Activated CD4-positive, alpha-beta T cell treated with anti-CD3 and anti-CD28 coated beads, Interleukin-2, amount 10 ng/mL, durations not matched to agents 7 days and 5 days (primary cell): ENCODE data around the gene LY6G6F. TPM values are rescaled to one million over a fixed set of nuclear protein-coding genes. Genes with fewer than 3 reads are reported as not detected.
A peak's percentile ranks its signal among the peaks of the same experiment; 100 is the strongest.

ENCODE experiments used
- CTCF ChIA-PET: fragments of 350-600 bp; sonication (Branson Sonifier 250); formaldehyde crosslinking; loops from one replicate; lab custom pipeline; 2021; ENCODE audit warnings: antibody characterized with exemption; lab: Charles Lee
- POLR2A ChIA-PET: fragments of 350-600 bp; sonication (Branson Sonifier 250); formaldehyde crosslinking; loops from one replicate; lab custom pipeline; 2021; ENCODE audit warnings: antibody characterized with exemption; lab: Charles Lee
- DNase-seq: peaks from one replicate; pipeline ENCODE4 v3.0.0-alpha.2; 2020
- H3K27ac Mint-ChIP-seq: one replicate; pipeline ENCODE4 v1.8.0; 2021; ENCODE audit warnings: mild to moderate bottlenecking, moderate library complexity, mixed read lengths
- H3K27me3 Mint-ChIP-seq: one replicate; pipeline ENCODE4 v1.8.0; 2021; ENCODE audit warnings: mixed read lengths
- H3K36me3 Mint-ChIP-seq: one replicate; pipeline ENCODE4 v1.8.0; 2021; ENCODE audit warnings: low read depth, mixed read lengths
- H3K4me1 Mint-ChIP-seq: one replicate; pipeline ENCODE4 v1.8.0; 2021; ENCODE audit warnings: mixed read lengths
- H3K4me3 Mint-ChIP-seq: one replicate; pipeline ENCODE4 v1.8.0; 2021; ENCODE audit warnings: mild to moderate bottlenecking, moderate library complexity, mixed read lengths
- H3K9me3 Mint-ChIP-seq: one replicate; pipeline ENCODE4 v1.8.0; 2021; ENCODE audit warnings: mixed read lengths
- total RNA-seq, 2 experiments: library from RNA; stranded (reverse); gene quantifications; one replicate each; pipeline ENCODE4 v1.2.3, GENCODE V29; 2021

Gene LY6G6F, protein sequence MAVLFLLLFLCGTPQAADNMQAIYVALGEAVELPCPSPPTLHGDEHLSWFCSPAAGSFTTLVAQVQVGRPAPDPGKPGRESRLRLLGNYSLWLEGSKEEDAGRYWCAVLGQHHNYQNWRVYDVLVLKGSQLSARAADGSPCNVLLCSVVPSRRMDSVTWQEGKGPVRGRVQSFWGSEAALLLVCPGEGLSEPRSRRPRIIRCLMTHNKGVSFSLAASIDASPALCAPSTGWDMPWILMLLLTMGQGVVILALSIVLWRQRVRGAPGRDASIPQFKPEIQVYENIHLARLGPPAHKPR
- total RNA-seq: not detected

DNA sequence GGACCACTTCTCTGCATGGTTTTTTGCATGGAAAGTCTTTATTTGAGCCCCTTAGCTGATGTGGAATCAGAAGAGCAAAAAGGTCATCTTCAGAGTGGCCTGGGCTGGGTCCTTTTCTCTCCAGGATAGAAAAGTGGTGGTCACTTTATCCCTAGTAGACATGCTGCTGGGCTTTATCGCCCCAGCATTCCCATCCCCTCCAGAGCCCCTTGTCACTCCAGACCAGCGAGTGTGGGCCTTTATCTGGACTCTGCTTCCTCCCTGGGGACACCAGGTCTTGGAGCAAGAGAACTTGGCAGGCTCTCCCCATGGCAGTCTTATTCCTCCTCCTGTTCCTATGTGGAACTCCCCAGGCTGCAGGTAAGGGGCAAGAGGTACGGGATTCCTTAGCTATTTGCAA is at the start of gene LY6G6F:
TSS of gene LY6G6F (plus strand) at position 268 of the 400 bp plus-strand sequence. CDS start at position 309, 41 bp downstream.
- Mint-ChIP-seq H3K4me1 (peaks cover 28% of the 10 kb centered on the region), H3K36me3 (peaks cover 7% of the 10 kb centered on the region), H3K4me3 (no peak within 1 kb of the TSS), H3K27ac (no peak within 1 kb of the TSS), H3K27me3 (no peaks in the 10 kb centered on the region), H3K9me3 (no peaks in the 10 kb centered on the region)
- ChIA-PET CTCF (interaction anchor here (0.6 kb wide), 1 partner anchor 194 kb away, joined by 3 read pairs; no protein-coding TSS in a partner anchor), POLR2A (no interaction called here)
- no peak for DNase-seq

DNA sequence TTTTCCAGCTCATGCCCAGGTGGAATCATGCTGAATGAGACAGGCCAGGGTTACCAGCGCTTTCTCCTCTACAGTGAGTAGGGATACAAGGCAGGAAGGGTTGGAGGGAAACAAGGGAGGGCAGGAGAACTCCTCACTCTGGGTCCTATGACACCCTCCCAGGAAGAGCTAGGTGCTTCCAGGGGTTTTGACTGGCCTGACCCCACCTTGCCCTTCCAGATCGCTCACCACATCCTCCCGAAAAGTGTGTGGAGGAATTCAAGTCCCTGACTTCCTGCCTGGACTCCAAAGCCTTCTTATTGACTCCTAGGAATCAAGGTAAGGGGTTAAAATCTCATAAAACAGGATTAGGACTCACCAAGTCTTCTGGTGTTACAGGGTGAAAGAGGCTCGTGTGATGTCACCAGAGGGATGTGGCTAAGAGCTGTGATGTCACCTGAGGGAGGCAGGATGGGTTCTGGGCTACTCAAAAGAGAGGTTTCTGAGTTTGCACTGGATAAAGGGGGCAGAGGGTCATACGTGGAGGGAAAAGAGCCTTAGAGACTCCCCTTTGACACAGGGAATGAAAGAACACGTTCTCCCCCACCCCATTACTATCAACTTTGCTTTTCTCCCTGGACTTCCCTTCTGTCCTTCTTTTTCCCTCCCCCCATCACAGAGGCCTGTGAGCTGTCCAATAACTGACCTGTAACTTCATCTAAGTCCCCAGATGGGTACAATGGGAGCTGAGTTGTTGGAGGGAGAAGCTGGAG is 49.1 kb upstream of the LY6G6F start:
- Mint-ChIP-seq H3K27ac (peak overlapping the region; percentile 61), H3K9me3 (no peaks in the 10 kb centered on the region), H3K27me3 (no peaks in the 10 kb centered on the region), H3K4me3 (peak overlapping the region; percentile 31), H3K36me3 (peaks cover 55% of the 10 kb centered on the region), H3K4me1 (peaks cover 70% of the 10 kb centered on the region)
- ChIA-PET POLR2A (interaction anchor here (0.6 to 0.7 kb wide), 2 partner anchors 59 to 181 kb away, joined by 3 to 5 read pairs; no protein-coding TSS in a partner anchor), CTCF (interaction anchor here (0.8 to 1.6 kb wide), 5 partner anchors 16 to 173 kb away, joined by 3 to 6 read pairs (median 4); no protein-coding TSS in a partner anchor)
- peak; percentile 45 for DNase-seq

DNA sequence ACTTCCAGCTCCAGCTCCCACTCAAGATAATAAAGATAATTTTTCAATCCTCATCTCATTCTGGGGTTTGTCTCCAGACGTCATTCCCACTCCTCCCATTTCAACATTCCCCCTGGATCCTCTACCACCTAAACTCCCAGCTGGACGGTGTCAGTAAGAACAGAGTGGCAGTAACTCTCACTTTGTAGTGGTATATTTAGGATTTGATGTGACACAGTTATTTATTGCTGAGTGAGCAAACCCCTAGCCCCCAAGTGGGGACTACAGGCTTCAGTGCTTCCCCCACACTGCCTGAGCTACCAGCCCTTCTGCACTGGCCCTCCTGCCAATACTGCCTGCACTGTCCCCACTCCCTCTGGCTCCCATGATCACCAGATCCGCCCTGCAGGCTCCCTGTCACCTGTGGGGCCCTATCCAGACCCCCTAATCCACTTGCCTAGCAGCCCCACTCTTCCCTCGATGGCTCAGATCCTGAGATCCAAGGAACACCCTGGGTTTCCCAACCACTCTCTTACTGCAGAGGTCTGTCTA is 48.4 kb upstream of the LY6G6F start:
- peaks cover 56% of the 10 kb centered on the region for H3K36me3 Mint-ChIP-seq
- H3K4me3 Mint-ChIP-seq: peak overlapping the region; percentile 93
- H3K4me1 Mint-ChIP-seq: peaks cover 70% of the 10 kb centered on the region
- POLR2A ChIA-PET: interaction anchor here (0.7 kb wide), 1 partner anchor 60 kb away, joined by 5 read pairs; no protein-coding TSS in a partner anchor
- no peaks in the 10 kb centered on the region for H3K27me3 Mint-ChIP-seq
- no peaks in the 10 kb centered on the region for H3K9me3 Mint-ChIP-seq
- no peak for DNase-seq
- CTCF ChIA-PET: interaction anchor here (0.8 to 1.6 kb wide), 4 partner anchors 16 to 111 kb away, joined by 3 to 6 read pairs (median 4); no protein-coding TSS in a partner anchor
- peak overlapping the region; percentile 81 for H3K27ac Mint-ChIP-seq

DNA sequence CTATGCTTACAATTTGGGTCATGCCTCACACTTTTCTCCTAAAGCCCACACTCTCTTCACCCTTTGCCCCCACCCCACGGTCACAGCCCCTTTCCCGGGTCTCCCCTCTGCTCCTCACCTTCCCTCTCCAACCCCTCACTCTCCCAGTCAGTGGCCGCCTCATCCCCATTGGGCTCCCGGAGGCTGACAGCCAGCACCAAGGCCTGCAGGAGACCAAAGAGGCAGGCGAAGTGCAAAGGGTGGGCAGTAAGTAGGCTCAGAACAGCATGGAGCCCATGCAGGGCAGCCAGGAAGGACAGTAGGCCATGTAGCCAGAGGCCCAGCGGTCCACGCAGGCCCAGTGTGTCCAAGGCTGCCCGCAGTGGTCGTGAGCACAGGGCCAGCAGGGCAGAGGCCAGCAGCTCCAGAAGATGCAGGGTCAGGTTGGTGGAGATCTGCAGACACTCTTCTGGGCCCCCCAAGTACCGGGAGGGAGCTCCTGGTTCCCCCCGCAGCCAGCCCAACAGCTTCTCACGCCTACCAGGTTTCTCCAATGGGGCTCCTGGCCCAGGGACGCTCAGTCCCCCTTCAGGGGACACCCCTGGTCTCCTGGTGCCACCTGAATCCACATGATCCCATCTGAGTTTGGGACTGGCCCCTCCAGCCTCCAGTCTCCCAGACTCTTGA is 47.5 kb upstream of the LY6G6F start:
- H3K27ac Mint-ChIP-seq: peak overlapping the region; percentile 87
- peaks cover 74% of the 10 kb centered on the region for H3K4me1 Mint-ChIP-seq
- H3K9me3 Mint-ChIP-seq: no peaks in the 10 kb centered on the region
- no peaks in the 10 kb centered on the region for H3K27me3 Mint-ChIP-seq
- POLR2A ChIA-PET: no interaction called here
- H3K36me3 Mint-ChIP-seq: peaks cover 65% of the 10 kb centered on the region
- no peak for DNase-seq
- CTCF ChIA-PET: interaction anchor here (0.9 kb wide), 2 partner anchors 9 to 116 kb away, joined by 3 to 4 read pairs; partner anchors contain the start of gene DDX39B
- peak overlapping the region; percentile 93 for H3K4me3 Mint-ChIP-seq

DNA sequence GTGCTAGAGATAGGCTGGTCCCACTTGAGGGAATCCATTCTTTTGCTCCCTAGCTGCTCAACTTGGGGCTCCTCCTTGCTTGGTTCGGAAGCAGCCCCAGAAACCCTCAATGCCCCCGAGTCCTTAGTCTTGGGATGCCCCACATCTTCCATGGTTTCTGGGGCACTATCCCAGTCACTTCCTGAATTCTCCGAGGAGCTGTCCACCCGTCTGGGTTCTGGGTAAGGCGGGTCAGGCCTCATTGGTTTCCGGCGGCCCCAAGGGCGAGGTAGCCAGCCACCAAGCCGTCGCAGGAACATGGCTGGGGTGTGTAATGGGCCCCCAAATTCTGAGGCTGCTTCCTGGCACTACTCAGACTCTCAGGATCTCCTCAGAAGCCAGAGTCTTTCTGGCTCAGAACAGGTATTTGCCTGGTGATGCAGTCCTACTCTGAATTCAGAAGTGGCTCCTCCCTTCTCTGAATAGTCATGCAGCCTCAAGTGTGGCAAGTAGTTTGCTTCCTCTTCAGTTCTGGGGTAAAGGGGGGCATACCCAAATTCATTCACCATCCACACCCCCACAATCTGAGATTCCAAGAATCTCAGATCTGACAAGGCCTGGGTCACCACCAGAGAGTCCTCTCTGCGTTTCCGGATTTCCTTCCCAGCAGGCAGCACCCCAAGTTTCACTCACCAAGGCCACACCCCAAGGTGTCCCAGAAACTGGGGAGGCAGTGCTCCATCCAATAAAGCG is 46.9 kb upstream of the LY6G6F start:
- DNase-seq: peak; percentile 52
- ChIA-PET CTCF (interaction anchor here (0.9 to 1.7 kb wide), 5 partner anchors 9 to 117 kb away, joined by 3 to 4 read pairs (median 3); partner anchors contain the start of genes DDX39B and MSH5), POLR2A (interaction anchor here (0.6 to 0.8 kb wide), 3 partner anchors 8 to 138 kb away, joined by 3 read pairs; partner anchors contain the start of gene LY6G5B)
- H3K4me1 Mint-ChIP-seq: peaks cover 79% of the 10 kb centered on the region
- H3K36me3 Mint-ChIP-seq: peaks cover 72% of the 10 kb centered on the region
- H3K4me3 Mint-ChIP-seq: peak overlapping the region; percentile 93
- no peaks in the 10 kb centered on the region for H3K27me3 Mint-ChIP-seq
- peak overlapping the region; percentile 87 for H3K27ac Mint-ChIP-seq
- H3K9me3 Mint-ChIP-seq: no peaks in the 10 kb centered on the region

DNA sequence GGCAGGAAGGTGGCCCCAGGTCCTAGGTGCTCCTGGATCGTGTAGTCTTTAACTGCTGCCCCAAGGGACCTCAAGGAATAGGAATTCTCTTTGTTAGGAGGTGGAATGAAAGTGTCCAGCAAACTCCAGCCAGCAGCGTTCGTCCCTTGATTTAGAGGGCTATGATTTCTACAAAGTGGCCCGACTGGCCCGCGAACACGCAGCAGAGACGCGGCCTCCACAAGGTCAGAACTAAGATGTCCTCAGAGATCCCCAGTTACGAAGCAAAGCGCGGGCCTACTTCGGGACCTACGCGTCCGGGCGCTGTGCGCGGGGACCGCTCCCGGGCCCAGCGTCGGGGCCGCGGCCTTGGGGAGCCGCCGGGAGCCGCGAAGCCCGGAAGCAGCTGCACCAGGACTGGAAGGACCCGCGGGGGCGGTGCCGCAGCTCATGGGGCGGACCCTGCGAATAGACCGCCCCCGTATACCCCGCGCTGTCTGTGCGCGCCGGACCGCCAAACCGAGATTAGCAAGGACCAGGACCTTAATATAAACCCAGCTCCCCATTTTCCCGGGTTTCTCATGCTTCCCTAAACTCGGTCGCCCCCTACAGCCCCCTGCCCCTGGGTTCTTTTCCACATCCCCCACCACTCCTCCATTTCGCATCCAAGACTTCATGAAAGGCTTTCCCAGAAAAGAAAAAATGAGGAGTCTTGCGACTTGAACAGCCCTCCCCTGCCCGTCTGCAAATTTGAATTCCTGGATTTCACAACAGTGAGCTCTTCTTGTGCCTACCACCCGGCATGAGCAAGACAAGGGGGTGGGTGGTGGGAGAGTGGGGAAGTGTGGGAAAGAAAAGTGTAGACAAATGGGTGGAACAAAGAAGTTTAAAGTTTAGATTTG is 46.0 kb upstream of the LY6G6F start, which contains the start of gene C6orf47:
TSS of gene C6orf47 (minus strand) at position 398 of the 881 bp plus-strand sequence. CDS start 831 bp downstream, outside the sequence.
- H3K4me1 Mint-ChIP-seq: peaks cover 75% of the 10 kb centered on the region
- H3K9me3 Mint-ChIP-seq: no peaks in the 10 kb centered on the region
- H3K27me3 Mint-ChIP-seq: no peaks in the 10 kb centered on the region

DNA sequence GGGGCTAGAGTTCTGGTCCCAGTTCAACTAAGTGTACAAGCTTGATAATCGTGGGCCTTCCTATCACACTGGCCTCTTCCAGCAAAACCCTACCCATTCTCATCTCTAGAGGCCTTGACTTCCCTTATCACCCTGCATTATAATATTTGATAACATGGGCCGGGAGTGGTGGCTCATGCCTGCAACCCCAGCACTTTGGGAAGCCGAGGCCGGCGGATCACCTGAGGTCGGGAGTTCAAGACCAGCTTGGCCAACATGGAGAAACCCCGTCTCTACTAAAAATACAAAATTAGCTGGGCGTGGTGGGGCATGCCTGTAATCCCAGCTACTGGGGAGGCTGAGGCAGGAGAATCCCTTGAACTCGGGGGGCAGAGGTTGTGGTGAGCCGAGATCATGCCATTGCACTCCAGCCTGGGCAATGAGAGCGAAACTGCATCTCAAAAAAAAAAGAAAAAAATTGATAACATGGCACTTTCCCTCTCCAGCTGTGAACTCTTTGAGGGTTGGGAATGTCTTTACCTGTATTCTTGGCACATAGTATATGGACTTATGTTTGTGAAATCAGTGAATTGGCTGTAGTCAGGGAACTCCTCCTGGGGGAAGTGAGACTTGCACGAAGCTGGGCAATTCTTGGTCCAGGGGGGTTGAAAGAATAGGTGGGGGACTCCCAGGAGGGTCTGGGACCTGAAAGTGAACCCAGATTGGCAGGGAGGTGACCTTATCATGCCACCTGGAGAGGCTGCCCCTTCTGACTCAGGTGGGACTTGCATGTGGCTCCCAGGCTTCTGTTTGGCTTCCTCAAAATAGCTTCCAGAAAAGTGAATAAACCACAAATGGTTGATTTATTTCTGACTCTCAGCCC is 45.2 kb upstream of the LY6G6F start:
- POLR2A ChIA-PET: no interaction called here
- DNase-seq: no peak
- H3K27ac Mint-ChIP-seq: peak overlapping the region; percentile 85
- H3K4me3 Mint-ChIP-seq: peak overlapping the region; percentile 93
- H3K9me3 Mint-ChIP-seq: no peaks in the 10 kb centered on the region
- CTCF ChIA-PET: interaction anchor here (0.6 to 4.7 kb wide), 12 partner anchors 8 to 931 kb away, joined by 3 to 32 read pairs (median 3); partner anchors contain the start of genes APOM, BAG6, LSM2 and MSH5
- peaks cover 73% of the 10 kb centered on the region for H3K4me1 Mint-ChIP-seq
- H3K27me3 Mint-ChIP-seq: no peaks in the 10 kb centered on the region
- peaks cover 72% of the 10 kb centered on the region for H3K36me3 Mint-ChIP-seq

More for the DNA sequence above, 46.0 kb upstream of the LY6G6F start, which contains the start of gene C6orf47:
- peak within 1 kb of the TSS; percentile 93 for H3K4me3 Mint-ChIP-seq
- peaks cover 69% of the 10 kb centered on the region for H3K36me3 Mint-ChIP-seq
- CTCF ChIA-PET: interaction anchor here (0.6 to 4.7 kb wide), 9 partner anchors 7 to 146 kb away, joined by 3 to 32 read pairs (median 3); partner anchors contain the start of genes APOM, BAG6, LSM2 and MSH5
- peak within 1 kb of the TSS; percentile 87 for H3K27ac Mint-ChIP-seq
- POLR2A ChIA-PET: interaction anchor here (0.6 to 0.8 kb wide), 3 partner anchors 9 to 139 kb away, joined by 3 read pairs; partner anchors contain the start of gene LY6G5B
- peak; percentile 79 for DNase-seq

DNA sequence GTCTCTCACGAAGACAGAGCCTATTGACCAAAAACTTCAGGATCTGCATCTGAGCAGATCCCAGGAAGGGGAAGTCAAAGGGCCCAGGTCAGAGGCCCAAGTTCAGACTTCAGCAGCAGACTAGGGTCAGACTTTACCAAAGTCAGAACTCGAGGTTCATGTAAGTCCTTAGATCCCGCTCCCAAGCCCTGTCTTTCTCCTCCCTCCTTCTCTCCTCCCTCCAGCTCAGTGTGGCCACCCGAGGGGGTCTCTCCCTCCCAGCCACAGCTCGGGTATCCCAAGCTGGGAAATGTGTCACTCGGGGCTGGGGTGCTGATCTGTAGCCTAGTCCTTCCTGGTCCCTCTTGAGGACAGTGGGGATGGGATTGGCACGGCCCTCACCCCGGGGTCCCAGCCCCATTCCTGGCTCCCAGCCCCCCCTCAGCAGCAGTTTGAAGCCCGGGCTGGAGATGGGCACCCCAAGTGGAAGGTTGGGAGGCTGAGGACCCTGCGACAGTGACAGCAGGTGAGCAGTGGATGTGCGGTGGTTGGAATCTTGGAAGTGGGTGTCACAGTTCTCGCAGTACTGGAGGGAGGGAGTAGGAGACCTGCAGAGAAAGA is 44.4 kb upstream of the LY6G6F start:
- POLR2A ChIA-PET: interaction anchor here (0.6 kb wide), 1 partner anchor 200 kb away, joined by 3 read pairs; the partner anchor contains the start of gene NEU1
- H3K36me3 Mint-ChIP-seq: peaks cover 73% of the 10 kb centered on the region
- H3K4me1 Mint-ChIP-seq: peaks cover 75% of the 10 kb centered on the region

DNA sequence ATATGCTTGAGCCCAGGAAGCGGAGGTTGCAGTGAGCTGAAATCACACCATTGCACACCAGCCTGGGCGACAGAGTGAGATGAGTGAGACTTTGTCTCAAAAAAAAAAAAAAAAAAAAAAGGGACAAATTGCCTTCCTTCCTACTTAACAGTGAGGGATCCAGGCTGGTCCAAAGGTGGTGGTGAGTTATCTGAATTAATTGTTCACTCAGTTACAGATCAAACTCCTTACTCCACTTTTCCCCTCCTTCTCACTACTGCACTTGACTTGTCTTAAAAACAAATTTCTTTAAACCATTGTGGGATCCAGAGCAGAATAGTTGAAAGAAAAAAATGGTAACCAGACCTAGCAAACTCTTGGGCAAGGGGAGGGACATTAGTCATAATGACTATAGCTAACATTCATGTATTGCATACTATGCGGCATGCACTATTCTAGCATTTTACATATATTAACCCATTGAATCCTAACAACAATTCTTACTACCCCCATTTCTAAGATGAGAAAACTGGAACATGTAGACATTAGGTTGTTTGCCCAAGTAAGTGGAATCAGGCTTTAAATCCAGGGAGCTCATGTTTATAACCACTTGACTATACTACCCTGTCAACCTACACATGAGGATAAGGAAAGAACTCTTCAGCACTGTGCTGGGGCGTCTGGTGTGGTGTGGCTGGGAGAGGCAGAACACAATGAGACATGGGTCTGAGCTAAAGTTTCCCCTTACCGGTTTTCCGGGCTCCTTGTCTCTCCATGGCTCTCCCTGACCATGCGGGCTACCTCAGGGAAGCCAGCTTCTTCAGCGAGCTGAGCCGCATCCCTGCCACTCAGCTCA is 43.3 kb upstream of the LY6G6F start:
- H3K4me1 Mint-ChIP-seq: peaks cover 73% of the 10 kb centered on the region

More for the DNA sequence above, 44.4 kb upstream of the LY6G6F start:
- Mint-ChIP-seq H3K27me3 (no peaks in the 10 kb centered on the region), H3K4me3 (peak overlapping the region; percentile 93), H3K9me3 (no peaks in the 10 kb centered on the region), H3K27ac (peak overlapping the region; percentile 85)
- DNase-seq: no peak
- CTCF ChIA-PET: interaction anchor here (0.6 to 4.7 kb wide), 6 partner anchors 9 to 931 kb away, joined by 3 to 32 read pairs (median 4); partner anchors contain the start of genes APOM and BAG6

More for the DNA sequence above, 43.3 kb upstream of the LY6G6F start:
- peak overlapping the region; percentile 94 for H3K27ac Mint-ChIP-seq
- ChIA-PET POLR2A (interaction anchor here (0.6 kb wide), 3 partner anchors 29 to 200 kb away, joined by 3 to 5 read pairs (median 4); partner anchors contain the start of gene NEU1), CTCF (interaction anchor here (0.6 to 4.7 kb wide), 7 partner anchors 10 to 796 kb away, joined by 3 to 32 read pairs (median 4); partner anchors contain the start of genes APOM, BAG6 and NFKBIL1)
- peaks cover 74% of the 10 kb centered on the region for H3K36me3 Mint-ChIP-seq
- no peaks in the 10 kb centered on the region for H3K27me3 Mint-ChIP-seq
- H3K9me3 Mint-ChIP-seq: no peaks in the 10 kb centered on the region
- H3K4me3 Mint-ChIP-seq: peak overlapping the region; percentile 87
- DNase-seq: no peak
